ENCODE measurements around the gene B3GNT3.

GRCh38 chr19:17848595-17849292 is 53.8 kb downstream of the B3GNT3 start:
- no peak for TF ChIP-seq POLR2A (IDR thresholded peaks at IDR 0.05; ENCODE audit: extremely low read depth, insufficient read length)
- no peak for TF ChIP-seq CTCF (IDR thresholded peaks at IDR 0.05; ENCODE audit: low read depth, low read length)

Data from NB4 (cell line).